GM12878 (cell line): ENCODE measurements around the gene GRXCR2. TPM values are rescaled to one million over a fixed set of nuclear protein-coding genes. Genes with fewer than 3 reads are reported as not detected.

Source experiments
- ATAC-seq: fragments of 200-7000 bp; cut with Tn5 transposase; 3 replicates; pipeline ENCODE4 v1.9.1; 2020; ENCODE audit warnings: mild to moderate bottlenecking, moderate library complexity
- BruUV-seq: library from RNA; stranded (reverse); fragments of 400-500 nt; replicated peaks from 2 replicates; lab custom pipeline; 2021; lab: Mats Ljungman, UMichigan
- CTCF ChIA-PET: fragments of 300-600 bp; sonication (Branson Sonifier 250); formaldehyde crosslinking; extraction: SDS; loops from one replicate; lab custom pipeline; 2021; ENCODE audit warnings: inconsistent platforms; lab: Yijun Ruan, JAX
- POLR2A ChIA-PET: fragments of 350-600 bp; formaldehyde crosslinking; extraction: SDS; loops from one replicate; lab custom pipeline; 2021; ENCODE audit warnings: inconsistent platforms; lab: Charles Lee
- RAD21 ChIA-PET: fragments of 300-600 bp; sonication (Branson Sonifier 250); formaldehyde crosslinking; loops from one replicate; lab custom pipeline; 2023; ENCODE audit warnings: antibody characterized with exemption; ENCODE audit not compliant: unreplicated experiment; lab: Charles Lee
- SMC1A ChIA-PET: fragments of 300-600 bp; sonication (Branson Sonifier 250); formaldehyde crosslinking; loops from one replicate; lab custom pipeline; 2023; ENCODE audit not compliant: unreplicated experiment, uncharacterized antibody; lab: Charles Lee
- DNase-seq: peaks from one replicate; pipeline ENCODE4 v3.0.0-alpha.2; 2011; ENCODE audit warnings: low read depth, low spot score
- FAIRE-seq: peaks from 3 replicates; lab custom pipeline; 2011; peaks lifted over from hg19 to GRCh38; lab: Jason Lieb, UNC
- H2AFZ ChIP-seq: 2 replicates; pipeline ENCODE4 v1.6.0; 2011; ENCODE audit warnings: low read depth, low read length, control low read depth; ENCODE audit not compliant: control insufficient read depth
- H3K27ac ChIP-seq: 2 replicates; pipeline ENCODE4 v1.5.1; 2011; ENCODE audit warnings: control low read depth; ENCODE audit not compliant: control insufficient read depth, insufficient read depth
- H3K27me3 ChIP-seq, 2 experiments: replicated peaks in 1 of 2; 2 replicates each; pipeline versions ENCODE4 v1.6.0 to v1.6.1; 2011; ENCODE audit warnings: low read length in 1 of 2; ENCODE audit not compliant: control insufficient read depth in 2 of 2, insufficient read depth in 2 of 2
- H3K36me3 ChIP-seq, 2 experiments: 2 replicates each; pipeline ENCODE4 v1.5.1; 2011; ENCODE audit warnings: low read length in 1 of 2; ENCODE audit not compliant: control insufficient read depth in 2 of 2, insufficient read depth in 2 of 2
- H3K4me1 ChIP-seq: 2 replicates; pipeline ENCODE4 v1.6.1; 2011; ENCODE audit warnings: mild to moderate bottlenecking, low read length, moderate library complexity, mixed read lengths; ENCODE audit not compliant: control insufficient read depth, insufficient read depth
- H3K4me2 ChIP-seq: 2 replicates; pipeline ENCODE4 v1.6.0; 2011; ENCODE audit warnings: control low read depth; ENCODE audit not compliant: control insufficient read depth, insufficient read depth
- H3K4me3 ChIP-seq: fragments of 200-600 bp; sonication (generic); 2 replicates; pipeline ENCODE4 v1.5.1; 2016
- H3K79me2 ChIP-seq: 2 replicates; pipeline ENCODE4 v1.6.0; 2011; ENCODE audit warnings: low read length; ENCODE audit not compliant: control insufficient read depth, insufficient read depth
- H3K9ac ChIP-seq: 2 replicates; pipeline ENCODE4 v1.8.0; 2011; ENCODE audit warnings: low read length, control low read depth, mixed read lengths; ENCODE audit not compliant: control insufficient read depth, insufficient read depth
- H3K9me3 ChIP-seq: replicated peaks from 3 replicates; pipeline ENCODE4 v1.5.1; 2011; ENCODE audit warnings: mild to moderate bottlenecking, low read length; ENCODE audit not compliant: control insufficient read depth, insufficient read depth
- H4K20me1 ChIP-seq: 2 replicates; pipeline ENCODE4 v1.6.0; 2011; ENCODE audit not compliant: control insufficient read depth, insufficient read depth
- CHD2 ChIP-seq: IDR thresholded peaks from 2 replicates; pipeline ENCODE4 v1.6.1; 2011; ENCODE audit warnings: low read depth, low read length, improper control_type of control experiment, borderline replicate concordance
- DPF2 ChIP-seq: fragments of 450-650 bp; IDR thresholded peaks from 2 replicates; pipeline ENCODE4 v1.6.1; 2017; ENCODE audit warnings: mild to moderate bottlenecking
- EP300 ChIP-seq, 2 experiments: fragments of 150-350 bp in 1 of 2; IDR thresholded peaks; 2 replicates each; pipeline ENCODE4 v1.6.1; 2011 to 2012; ENCODE audit warnings: low read depth in 2 of 2, low read length in 2 of 2, borderline replicate concordance in 1 of 2, improper control_type of control experiment in 1 of 2, inconsistent platforms in 1 of 2; ENCODE audit not compliant: control insufficient read depth in 1 of 2
- EZH2 ChIP-seq: IDR thresholded peaks from 2 replicates; pipeline ENCODE4 v1.6.1; 2012; ENCODE audit warnings: low read depth, mild to moderate bottlenecking, control low read depth, inconsistent platforms, low read length, borderline replicate concordance; ENCODE audit not compliant: control insufficient read depth
- FOS ChIP-seq: IDR thresholded peaks from 3 replicates; pipeline ENCODE4 v1.6.1; 2011; ENCODE audit warnings: borderline replicate concordance; ENCODE audit not compliant: insufficient read length; ENCODE audit errors: extremely low read depth
- KDM1A ChIP-seq: fragments of 200-600 bp; sonication (generic); IDR thresholded peaks from 2 replicates; pipeline ENCODE4 v1.6.1; 2016; ENCODE audit warnings: borderline replicate concordance
- SUPT20H ChIP-seq: IDR thresholded peaks from 2 replicates; pipeline ENCODE4 v1.6.1; 2011; ENCODE audit warnings: low read depth, mild to moderate bottlenecking, low read length, moderate library complexity, borderline replicate concordance; ENCODE audit not compliant: control insufficient read depth
- WGBS: methylation state at CpG from one replicate; pipeline ENCODE4 v1.1.6; 2016; ENCODE audit warnings: low lambda C conversion rate; ENCODE audit not compliant: insufficient replicate concordance, insufficient coverage; ENCODE audit errors: missing lambda C conversion rate; 5-methylcytosine and 5-hydroxymethylcytosine counted together
- in situ Hi-C: fragments of 300-500 bp; cut with MboI; formaldehyde crosslinking; loops from 9 replicates; pipeline ENCODE4 v1.14.3; 2018; ENCODE audit warnings: mixed read lengths
- intact Hi-C: fragments of 100-400 bp; cut with micrococcal nuclease; formaldehyde crosslinking; loops from one replicate; pipeline ENCODE4 v1.14.2; 2022; ENCODE audit not compliant: unreplicated experiment
- polyA plus RNA-seq, 11 experiments: library from polyadenylated mRNA; depleted of rRNA in 4 of 11; unstranded in 6 of 11; stranded (reverse) in 5 of 11; fragments of >200 nt; fragmentation: Nextera tagmentation in 4 of 11; fragmentation: Illumina TruSeq in 1 of 11; extraction: Ambion mirVana in 4 of 11; extraction: Trizol in 1 of 11; gene quantifications; 1 replicate in 1 of 11; 2 replicates in 10 of 11; pipeline versions ENCODE4 v1.2.1 to v1.2.3, GENCODE V29; 2011 to 2016; ENCODE audit warnings: inconsistent platforms in 2 of 11, missing spikeins in 2 of 11, low read depth in 1 of 11
- total RNA-seq, 4 experiments: library from RNA; depleted of rRNA in 3 of 4; stranded (reverse); fragments of >200 nt in 3 of 4; fragmentation: Illumina TruSeq in 1 of 4; extraction: Trizol in 1 of 4; gene quantifications; 2 replicates each; pipeline versions ENCODE4 v1.2.1 to v1.2.3, GENCODE V29; 2013 to 2021
- TF ChIP-seq, protein P1 (sequence below): fragments of 450-650 bp; IDR thresholded peaks from 2 replicates; pipeline ENCODE4 v1.6.1; 2018; ENCODE audit warnings: mild to moderate bottlenecking, low read depth, moderate library complexity; ENCODE audit not compliant: partially characterized antibody

GRXCR2 gene
- total and polyA plus RNA-seq, 10 of the 15 experiments (the other 5 are each of a cell fraction or from before 2014, with no cell fraction given): not detected

DNA sequence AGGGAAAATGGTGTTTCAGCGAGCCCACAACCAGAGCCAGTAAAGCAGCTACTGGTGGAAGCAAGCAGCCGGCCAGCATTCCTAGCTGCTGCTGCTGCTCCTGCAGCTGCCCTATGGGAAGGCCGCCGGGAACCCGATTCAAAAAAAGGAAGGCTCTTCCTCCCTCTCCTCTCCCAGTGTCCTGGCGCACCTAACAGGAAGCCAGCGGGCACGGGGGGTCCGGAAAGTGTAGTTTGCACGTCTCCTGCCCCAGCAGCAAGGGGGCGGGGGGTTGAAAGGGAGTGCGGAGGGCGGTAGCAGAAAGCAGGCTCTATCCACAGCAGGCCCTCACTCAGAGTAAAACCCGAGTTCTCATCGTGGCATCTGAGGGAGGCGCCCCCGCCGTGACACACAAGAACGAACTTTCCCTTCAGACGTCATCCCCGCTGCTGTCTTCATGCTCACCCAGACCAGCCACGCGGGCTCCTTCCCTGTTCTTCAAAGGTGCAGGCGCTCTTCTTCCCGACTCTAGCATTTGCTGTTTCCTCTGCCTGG is 16.5 kb downstream of the GRXCR2 start (continued):
- TF ChIP-seq, protein P1, sequence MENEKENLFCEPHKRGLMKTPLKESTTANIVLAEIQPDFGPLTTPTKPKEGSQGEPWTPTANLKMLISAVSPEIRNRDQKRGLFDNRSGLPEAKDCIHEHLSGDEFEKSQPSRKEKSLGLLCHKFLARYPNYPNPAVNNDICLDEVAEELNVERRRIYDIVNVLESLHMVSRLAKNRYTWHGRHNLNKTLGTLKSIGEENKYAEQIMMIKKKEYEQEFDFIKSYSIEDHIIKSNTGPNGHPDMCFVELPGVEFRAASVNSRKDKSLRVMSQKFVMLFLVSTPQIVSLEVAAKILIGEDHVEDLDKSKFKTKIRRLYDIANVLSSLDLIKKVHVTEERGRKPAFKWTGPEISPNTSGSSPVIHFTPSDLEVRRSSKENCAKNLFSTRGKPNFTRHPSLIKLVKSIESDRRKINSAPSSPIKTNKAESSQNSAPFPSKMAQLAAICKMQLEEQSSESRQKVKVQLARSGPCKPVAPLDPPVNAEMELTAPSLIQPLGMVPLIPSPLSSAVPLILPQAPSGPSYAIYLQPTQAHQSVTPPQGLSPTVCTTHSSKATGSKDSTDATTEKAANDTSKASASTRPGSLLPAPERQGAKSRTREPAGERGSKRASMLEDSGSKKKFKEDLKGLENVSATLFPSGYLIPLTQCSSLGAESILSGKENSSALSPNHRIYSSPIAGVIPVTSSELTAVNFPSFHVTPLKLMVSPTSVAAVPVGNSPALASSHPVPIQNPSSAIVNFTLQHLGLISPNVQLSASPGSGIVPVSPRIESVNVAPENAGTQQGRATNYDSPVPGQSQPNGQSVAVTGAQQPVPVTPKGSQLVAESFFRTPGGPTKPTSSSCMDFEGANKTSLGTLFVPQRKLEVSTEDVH: no peak
- TF ChIP-seq CHD2 (no peak), KDM1A (no peak)
- TF ChIP-seq, all 136 proteins: peak for 0

DNA sequence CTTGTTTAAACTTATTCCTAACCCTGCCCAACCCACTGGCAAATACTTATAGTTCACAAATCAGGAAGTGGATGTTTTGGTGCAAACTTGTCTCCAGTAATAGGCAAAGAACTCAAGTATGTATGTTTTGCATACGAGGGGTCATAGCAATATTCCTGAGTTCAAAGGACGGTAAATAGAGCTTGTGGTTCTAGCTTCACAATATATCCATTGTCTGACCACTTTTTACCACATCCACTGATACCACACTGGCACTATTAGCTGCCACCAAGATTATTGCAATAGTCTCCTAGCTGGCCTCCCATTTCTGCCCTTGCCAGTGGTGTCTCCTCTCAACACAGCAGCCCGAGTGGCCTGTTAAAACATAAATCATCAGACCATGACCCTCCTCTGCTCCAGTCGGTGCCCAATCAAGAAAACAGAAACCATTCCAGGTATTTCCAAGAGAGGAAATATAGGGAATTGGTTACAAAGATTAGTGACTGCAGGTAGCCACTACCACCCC is 17.0 kb downstream of the GRXCR2 start:
- CTCF ChIA-PET: no interaction called here
- TF ChIP-seq DPF2 (no peak), EP300 (IDR thresholded peaks at IDR 0.05; ENCODE audit: borderline replicate concordance in 1 of 2, control insufficient read depth in 1 of 2, low read depth in 2 of 2, low read length in 2 of 2) (no peak), FOS (no peak), SUPT20H (no peak), EZH2 (no peak)
- TF ChIP-seq, protein P1: no peak
- 29% methylated on average over 4 of the region's 4 CpGs for WGBS
- RAD21 ChIA-PET: no interaction called here
- intact Hi-C loops (no loop called here), in situ Hi-C loops (no loop called here)
- no TSS peak for BruUV-seq
- FAIRE-seq (no peak), DNase-seq (no peak), ATAC-seq (no peak)
- Histone ChIP-seq H3K4me2 (no peak overlapping the region), H3K36me3 (no peaks in the 10 kb centered on the region), H3K27ac (no peak overlapping the region), H3K4me1 (no peaks in the 10 kb centered on the region), H4K20me1 (no peaks in the 10 kb centered on the region), H2AFZ (no peak overlapping the region), H3K9ac (no peak overlapping the region), H3K79me2 (no peaks in the 10 kb centered on the region), H3K9me3 (no peaks in the 10 kb centered on the region), H3K4me3 (no peak overlapping the region), H3K27me3 (no peaks in the 10 kb centered on the region)
- POLR2A ChIA-PET: no interaction called here
- SMC1A ChIA-PET: interaction anchor here (0.6 kb wide), 2 partner anchors 388 to 537 kb away, joined by 3 read pairs; no protein-coding TSS in a partner anchor
